Activated CD8-positive, alpha-beta T cell treated with anti-CD3 and anti-CD28 coated beads for 36 hours (primary cell): ENCODE results near the gene GJB5. TPM values are rescaled to one million over a fixed set of nuclear protein-coding genes. Genes with fewer than 3 reads are reported as not detected.
A peak's percentile ranks its signal among the peaks of the same experiment; 100 is the strongest.

Source experiments
- ATAC-seq: fragments of 200-7000 bp; cut with Tn5 transposase; one replicate; pipeline ENCODE4 v1.10.0; 2021; ENCODE audit warnings: mild to moderate bottlenecking, moderate library complexity
- CTCF ChIA-PET: fragments of 350-600 bp; sonication (Branson Sonifier 250); formaldehyde crosslinking; loops from one replicate; lab custom pipeline; 2021; ENCODE audit warnings: antibody characterized with exemption; lab: Charles Lee
- POLR2A ChIA-PET: fragments of 350-600 bp; sonication (Branson Sonifier 250); formaldehyde crosslinking; loops from one replicate; lab custom pipeline; 2021; ENCODE audit warnings: antibody characterized with exemption; lab: Charles Lee
- DNase-seq: peaks from one replicate; pipeline ENCODE4 v3.0.0-alpha.2; 2020
- H3K27ac Mint-ChIP-seq: one replicate; pipeline ENCODE4 v1.8.0; 2021; ENCODE audit warnings: mild to moderate bottlenecking, mixed read lengths
- H3K27me3 Mint-ChIP-seq: one replicate; pipeline ENCODE4 v1.8.0; 2021; ENCODE audit warnings: mixed read lengths
- H3K36me3 Mint-ChIP-seq: one replicate; pipeline ENCODE4 v1.8.0; 2021; ENCODE audit warnings: low read depth, mixed read lengths
- H3K4me1 Mint-ChIP-seq: one replicate; pipeline ENCODE4 v1.8.0; 2021; ENCODE audit warnings: low read depth, mixed read lengths
- H3K4me3 Mint-ChIP-seq: one replicate; pipeline ENCODE4 v1.8.0; 2021; ENCODE audit warnings: mild to moderate bottlenecking, moderate library complexity, mixed read lengths
- H3K9me3 Mint-ChIP-seq: one replicate; pipeline ENCODE4 v1.8.0; 2021; ENCODE audit warnings: mixed read lengths
- CTCF ChIP-seq: fragments of 200-600 bp; IDR thresholded peaks from one replicate; pipeline ENCODE4 v1.8.0; 2022; ENCODE audit warnings: antibody characterized with exemption, mild to moderate bottlenecking
- intact Hi-C: fragments of 100-400 bp; cut with micrococcal nuclease; formaldehyde crosslinking; loops from one replicate; pipeline ENCODE4 v1.10.0; 2022
- total RNA-seq, 2 experiments: library from RNA; stranded (reverse); gene quantifications; one replicate each; pipeline ENCODE4 v1.2.3, GENCODE V29; 2021

Gene GJB5
- total RNA-seq, result not detected

DNA sequence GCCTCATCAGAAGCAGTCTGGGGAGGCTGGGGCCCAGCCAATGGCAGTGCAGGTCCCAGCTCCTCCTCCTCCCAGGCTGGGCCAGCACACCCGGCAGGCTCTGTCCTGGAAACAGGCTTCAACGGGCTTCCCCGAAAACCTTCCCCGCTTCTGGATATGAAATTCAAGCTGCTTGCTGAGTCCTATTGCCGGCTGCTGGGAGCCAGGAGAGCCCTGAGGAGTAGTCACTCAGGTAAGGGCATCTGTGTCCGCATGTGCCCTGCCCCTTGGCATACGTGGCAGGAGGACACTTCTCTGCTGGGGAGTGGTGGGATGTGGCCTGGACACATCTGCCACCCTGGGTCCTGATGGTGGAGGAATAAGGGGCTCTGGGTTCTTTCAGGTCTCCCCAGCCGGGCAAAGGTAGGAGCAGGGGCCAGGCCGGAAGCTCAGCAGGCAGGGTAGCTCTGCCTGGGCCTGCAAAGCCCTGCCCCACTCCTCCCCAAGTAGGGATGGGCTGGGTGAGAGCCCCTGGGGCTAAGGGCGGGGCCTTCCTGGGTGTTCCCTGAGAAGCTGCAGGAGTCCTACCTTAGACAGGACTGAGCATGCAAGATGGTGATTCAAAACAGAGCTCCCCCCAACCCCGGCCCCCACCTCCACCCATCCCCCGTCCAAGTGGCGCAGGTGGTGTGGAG, at the start of gene GJB5:
GJB5 (plus strand) TSS at position 84 of the 674 bp plus-strand sequence. CDS start 2,284 bp downstream, outside the sequence.
- Mint-ChIP-seq H3K36me3 (no peaks in the 10 kb centered on the region), H3K4me3 (no peak within 1 kb of the TSS), H3K27me3 (no peaks in the 10 kb centered on the region), H3K27ac (no peak within 1 kb of the TSS), H3K9me3 (no peaks in the 10 kb centered on the region), H3K4me1 (no peaks in the 10 kb centered on the region)
- CTCF ChIA-PET, result no interaction called here
- ATAC-seq (no peak), DNase-seq (no peak)
- no peak for TF ChIP-seq CTCF
- POLR2A ChIA-PET, result interaction anchor here (1.1 kb wide), 1 partner anchor 9 kb away, joined by 3 read pairs; no protein-coding TSS in a partner anchor
- intact Hi-C loops, result no loop called here

DNA sequence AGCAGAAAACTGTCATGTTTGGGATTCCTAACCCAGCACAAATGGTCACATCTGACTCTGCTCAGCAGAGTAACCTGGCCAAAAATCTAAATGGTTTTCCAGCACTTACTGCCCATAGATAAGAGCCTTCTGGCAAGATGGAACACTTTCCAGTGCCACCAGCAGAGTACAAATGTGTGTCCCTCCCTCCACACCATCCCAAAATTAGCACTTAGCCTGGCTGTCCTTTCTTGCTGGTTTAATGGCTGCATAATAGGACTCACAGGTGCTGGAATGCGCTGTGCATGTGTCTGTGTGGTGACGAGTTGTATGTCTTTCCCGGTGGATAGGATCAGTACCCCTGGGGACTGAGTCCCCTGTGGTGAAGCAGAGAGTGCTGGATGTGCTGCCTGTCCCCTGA, 49.8 kb upstream of the GJB5 start:
- intact Hi-C loops, result no loop called here
- H3K4me3 Mint-ChIP-seq, result no peak overlapping the region

GRCh38 chr1:34708106-34708505, 46.7 kb upstream of the GJB5 start:
- no peak overlapping the region for H3K27ac Mint-ChIP-seq
- H3K27me3 Mint-ChIP-seq, result peaks cover 4% of the 10 kb centered on the region
- ATAC-seq (no peak), DNase-seq (no peak)
- no peak overlapping the region for H3K4me3 Mint-ChIP-seq
- intact Hi-C loops, result no loop called here
- no peaks in the 10 kb centered on the region for H3K36me3 Mint-ChIP-seq
- H3K9me3 Mint-ChIP-seq, result no peaks in the 10 kb centered on the region
- ChIA-PET POLR2A (no interaction called here), CTCF (interaction anchor here (0.8 kb wide), 1 partner anchor 35 kb away, joined by 3 read pairs; no protein-coding TSS in a partner anchor)
- no peaks in the 10 kb centered on the region for H3K4me1 Mint-ChIP-seq
- no peak for TF ChIP-seq CTCF

More for the DNA sequence above, 49.8 kb upstream of the GJB5 start:
- Mint-ChIP-seq H3K27ac (no peak overlapping the region), H3K9me3 (no peaks in the 10 kb centered on the region), H3K27me3 (peaks cover 4% of the 10 kb centered on the region), H3K4me1 (no peaks in the 10 kb centered on the region), H3K36me3 (no peaks in the 10 kb centered on the region)
- TF ChIP-seq CTCF, result no peak
- POLR2A ChIA-PET, result no interaction called here
- CTCF ChIA-PET, result no interaction called here
- ATAC-seq (no peak), DNase-seq (no peak)

DNA sequence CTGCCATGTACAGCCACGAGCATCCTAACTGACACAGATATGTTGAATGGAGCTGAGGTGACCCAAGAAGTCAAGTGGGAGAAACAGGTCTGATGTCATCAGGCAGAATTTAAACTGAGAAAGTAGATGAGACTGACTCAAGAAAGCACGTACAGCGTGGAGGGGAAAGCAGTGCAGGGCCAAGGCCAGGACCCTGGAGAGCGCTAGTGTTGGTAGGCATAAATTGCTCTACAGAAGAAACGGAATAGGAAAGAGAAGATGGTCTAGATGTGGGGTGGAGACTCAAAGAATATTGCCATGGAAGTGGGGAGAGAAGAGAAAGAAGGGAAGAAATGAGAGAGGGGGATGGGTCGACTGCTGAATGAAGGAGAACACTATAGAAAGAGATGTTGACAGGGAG, 45.3 kb upstream of the GJB5 start:
- Mint-ChIP-seq H3K4me1 (no peaks in the 10 kb centered on the region), H3K4me3 (no peak overlapping the region), H3K9me3 (no peaks in the 10 kb centered on the region), H3K27me3 (peaks cover 2% of the 10 kb centered on the region), H3K36me3 (no peaks in the 10 kb centered on the region), H3K27ac (no peak overlapping the region)
- no peak for TF ChIP-seq CTCF
- CTCF ChIA-PET, result interaction anchor here (2.0 kb wide), 1 partner anchor 33 kb away, joined by 5 read pairs; no protein-coding TSS in a partner anchor
- ATAC-seq (no peak), DNase-seq (peak; percentile 10)
- POLR2A ChIA-PET, result no interaction called here
- intact Hi-C loops, result no loop called here

GRCh38 chr1:34710812-34711211, 44.0 kb upstream of the GJB5 start:
- DNase-seq (no peak), ATAC-seq (no peak)
- H3K4me3 Mint-ChIP-seq, result no peak overlapping the region
- no peak for TF ChIP-seq CTCF
- ChIA-PET CTCF (interaction anchor here (2.0 kb wide), 1 partner anchor 32 kb away, joined by 5 read pairs; no protein-coding TSS in a partner anchor), POLR2A (no interaction called here)
- no peak overlapping the region for H3K27ac Mint-ChIP-seq
- intact Hi-C loops, result no loop called here
- H3K36me3 Mint-ChIP-seq, result no peaks in the 10 kb centered on the region
- H3K4me1 Mint-ChIP-seq, result no peaks in the 10 kb centered on the region
- H3K27me3 Mint-ChIP-seq, result peaks cover 2% of the 10 kb centered on the region
- no peaks in the 10 kb centered on the region for H3K9me3 Mint-ChIP-seq
